HepG2 (cell line): ENCODE measurements around the gene GLCE. TPM values are rescaled to one million over a fixed set of nuclear protein-coding genes. Genes with fewer than 3 reads are reported as not detected.
A peak's percentile ranks its signal among the peaks of the same experiment; 100 is the strongest.

Experiments
- ATAC-seq: fragments of 200-7000 bp; cut with Tn5 transposase; 3 replicates; pipeline ENCODE4 v1.9.1; 2020; ENCODE audit warnings: mild to moderate bottlenecking, moderate library complexity
- BruUV-seq: library from RNA; stranded (reverse); fragments of 400-500 nt; replicated peaks from 2 replicates; lab custom pipeline; 2021; lab: Mats Ljungman, UMichigan
- CTCF ChIA-PET: fragments of 300-600 bp; formaldehyde crosslinking; extraction: SDS; loops from one replicate; lab custom pipeline; 2021; ENCODE audit warnings: low total read pairs, inconsistent platforms, low intra/inter-chr PET ratio; lab: Yijun Ruan, JAX
- POLR2A ChIA-PET: fragments of 350-600 bp; sonication (Branson Sonifier 250); formaldehyde crosslinking; loops from one replicate; lab custom pipeline; 2020; ENCODE audit warnings: antibody characterized with exemption, inconsistent platforms; lab: Yijun Ruan, JAX
- DNase-seq: peaks from one replicate; pipeline ENCODE4 v3.0.0-alpha.2; 2015; ENCODE audit warnings: low spot score
- FAIRE-seq: peaks from 3 replicates; lab custom pipeline; 2011; peaks lifted over from hg19 to GRCh38; lab: Jason Lieb, UNC
- H2AFZ ChIP-seq: one replicate; pipeline ENCODE4 v1.6.1; 2011; ENCODE audit warnings: low read length, inconsistent platforms
- H3K27ac ChIP-seq: fragments of 300-600 bp; 3 replicates; pipeline ENCODE4 v1.8.0; 2011; ENCODE audit warnings: mixed run types, mild to moderate bottlenecking, mixed read lengths, low read length, inconsistent platforms; ENCODE audit not compliant: insufficient read depth; ENCODE audit errors: extremely low read length
- H3K27me3 ChIP-seq, 2 experiments: fragments of 200-600 bp in 1 of 2; 2 replicates in 1 of 2; 3 replicates in 1 of 2; pipeline versions ENCODE4 v1.6.0 to v1.8.0; 2011; ENCODE audit warnings: low read length in 2 of 2, mild to moderate bottlenecking in 2 of 2, moderate library complexity in 2 of 2, inconsistent platforms in 1 of 2; ENCODE audit not compliant: insufficient read depth in 2 of 2, control insufficient read depth in 1 of 2
- H3K36me3 ChIP-seq, 2 experiments: fragments of 200-600 bp in 1 of 2; replicated peaks in 1 of 2; 2 replicates in 1 of 2; 3 replicates in 1 of 2; pipeline versions ENCODE4 v1.5.1 to v1.8.0; 2011; ENCODE audit warnings: low read length in 2 of 2, inconsistent platforms in 1 of 2; ENCODE audit not compliant: insufficient read depth in 2 of 2, control insufficient read depth in 1 of 2
- H3K4me1 ChIP-seq: 2 replicates; pipeline ENCODE4 v1.5.1; 2012; ENCODE audit warnings: low read length, inconsistent platforms; ENCODE audit not compliant: insufficient read depth
- H3K4me2 ChIP-seq: 2 replicates; pipeline ENCODE4 v1.6.0; 2011; ENCODE audit warnings: low read depth, low read length, inconsistent platforms
- H3K4me3 ChIP-seq, 3 experiments: fragments of 200-600 bp in 1 of 3; sonication (generic), shearing (Covaris generic) in 1 of 3; replicated peaks in 1 of 3; 2 replicates each; pipeline ENCODE4 v1.5.1; 2011 to 2016; ENCODE audit warnings: low read length in 3 of 3, inconsistent platforms in 2 of 3, low read depth in 2 of 3, mild to moderate bottlenecking in 2 of 3, control low read depth in 1 of 3, mixed read lengths in 1 of 3; ENCODE audit not compliant: insufficient read depth in 1 of 3
- H3K79me2 ChIP-seq: one replicate; pipeline ENCODE4 v1.6.1; 2011; ENCODE audit warnings: low read length, inconsistent platforms; ENCODE audit not compliant: insufficient read depth
- H3K9ac ChIP-seq: 2 replicates; pipeline ENCODE4 v1.6.0; 2011; ENCODE audit warnings: mild to moderate bottlenecking, low read depth, low read length, inconsistent platforms; ENCODE audit not compliant: insufficient read depth
- H3K9me3 ChIP-seq: 2 replicates; pipeline ENCODE4 v1.5.1; 2012; ENCODE audit warnings: mild to moderate bottlenecking, low read length
- H4K20me1 ChIP-seq: 2 replicates; pipeline ENCODE4 v1.6.0; 2011; ENCODE audit warnings: inconsistent platforms, mild to moderate bottlenecking, low read length, moderate library complexity; ENCODE audit not compliant: insufficient read depth
- ARHGAP35 ChIP-seq: sonication (generic); formaldehyde crosslinking; IDR thresholded peaks from 2 replicates; pipeline ENCODE4 v1.9.0; 2022; ENCODE audit warnings: mild to moderate bottlenecking, inconsistent platforms, moderate library complexity, missing genetic modification reagents, borderline replicate concordance
- FOXJ3 ChIP-seq: sonication (generic); formaldehyde crosslinking; IDR thresholded peaks from 2 replicates; pipeline ENCODE4 v1.4.0; 2020; ENCODE audit warnings: missing genetic modification reagents, mild to moderate bottlenecking, borderline replicate concordance
- KDM5B ChIP-seq: sonication (generic); formaldehyde crosslinking; IDR thresholded peaks from 2 replicates; pipeline ENCODE4 v1.4.0; 2020; ENCODE audit warnings: missing genetic modification reagents, mild to moderate bottlenecking, borderline replicate concordance
- REXO4 ChIP-seq: sonication (generic); formaldehyde crosslinking; IDR thresholded peaks from 2 replicates; pipeline ENCODE4 v1.8.0; 2022; ENCODE audit warnings: missing genetic modification reagents, mild to moderate bottlenecking, borderline replicate concordance
- SNAPC4 ChIP-seq: sonication (generic); formaldehyde crosslinking; IDR thresholded peaks from 2 replicates; pipeline ENCODE4 v1.4.0; 2020; ENCODE audit warnings: mild to moderate bottlenecking, missing genetic modification reagents
- ZMYM4 ChIP-seq: sonication (generic); formaldehyde crosslinking; IDR thresholded peaks from 2 replicates; pipeline ENCODE4 v1.8.1; 2023; ENCODE audit warnings: mild to moderate bottlenecking, missing genetic modification reagents
- ZNF138 ChIP-seq: sonication (generic); formaldehyde crosslinking; IDR thresholded peaks from 2 replicates; pipeline ENCODE4 v1.5.0; 2020; ENCODE audit warnings: mild to moderate bottlenecking, low read depth, missing genetic modification reagents
- ZNF614 ChIP-seq: IDR thresholded peaks from 2 replicates; pipeline ENCODE4 v1.6.1; 2018; ENCODE audit warnings: missing biosample characterization, missing genetic modification reagents, inconsistent platforms, borderline replicate concordance
- ZNF879 ChIP-seq: sonication (generic); formaldehyde crosslinking; IDR thresholded peaks from 2 replicates; pipeline ENCODE4 v1.8.1; 2023; ENCODE audit warnings: missing genetic modification reagents
- in situ Hi-C: cut with HindIII; loops from 2 replicates; pipeline ENCODE4 v1.10.0; 2017; ENCODE audit warnings: low pct_unique_long_range_greater_than_20kb; ENCODE audit not compliant: extremely low pct_ligation_motif_present
- intact Hi-C: fragments of 100-400 bp; cut with micrococcal nuclease; formaldehyde crosslinking; loops from one replicate; pipeline ENCODE4 v1.10.0; 2022; ENCODE audit not compliant: unreplicated experiment
- polyA plus RNA-seq, 8 experiments: library from polyadenylated mRNA; depleted of rRNA in 3 of 8; stranded (reverse) in 7 of 8; unstranded in 1 of 8; fragments of >200 nt; fragmentation: Illumina TruSeq in 4 of 8; extraction: Trizol in 4 of 8; gene quantifications; 2 replicates each; pipeline versions ENCODE4 v1.2.1 to v1.2.3, GENCODE V29; 2011 to 2016; ENCODE audit warnings: low read depth in 4 of 8, missing spikeins in 1 of 8, mixed read lengths in 1 of 8; ENCODE audit not compliant: insufficient read depth in 1 of 8
- total RNA-seq, 5 experiments: library from RNA; depleted of rRNA; stranded (reverse); fragments of >200 nt; fragmentation: Illumina TruSeq; extraction: Trizol; gene quantifications; 2 replicates each; pipeline ENCODE4 v1.2.3, GENCODE V29; 2016; ENCODE audit warnings: low read depth in 1 of 5

Gene GLCE
- total and polyA plus RNA-seq, 2 of the 13 experiments (the other 11 are each of a cell fraction or from before 2014, with no cell fraction given): 12.9 to 23.4 TPM

GRCh38 chr15:69190091-69190490, 29.7 kb downstream of the GLCE start:
- ATAC-seq (no peak), DNase-seq (no peak), FAIRE-seq (no peak)
- ChIA-PET POLR2A (no interaction called here), CTCF (no interaction called here)
- H3K27me3 ChIP-seq: no peaks in the 10 kb centered on the region
- in situ Hi-C loops (no loop called here), intact Hi-C loops (no loop called here)
- TF ChIP-seq ZNF614: peak; percentile 99
- no peak for TF ChIP-seq ZNF879 (CRISPR knock-in tag)
- no peak for TF ChIP-seq FOXJ3 (CRISPR knock-in tag)
- TF ChIP-seq ZNF138 (CRISPR knock-in tag): no peak
- no peak for TF ChIP-seq REXO4 (CRISPR knock-in tag)
- no peak for TF ChIP-seq ARHGAP35
- TF ChIP-seq KDM5B (CRISPR knock-in tag): no peak
- no peak for TF ChIP-seq ZMYM4 (CRISPR knock-in tag)
- TF ChIP-seq SNAPC4: no peak
- H3K27ac ChIP-seq: no peak overlapping the region
- H2AFZ ChIP-seq: no peak overlapping the region
- no peaks in the 10 kb centered on the region for H3K36me3 ChIP-seq
- no peaks in the 10 kb centered on the region for H3K9me3 ChIP-seq
- no TSS peak for BruUV-seq
- H4K20me1 ChIP-seq: no peaks in the 10 kb centered on the region; the same call in 1 of the 2 replicates
- peaks cover 7% of the 10 kb centered on the region for H3K79me2 ChIP-seq
- H3K4me1 ChIP-seq: peaks cover 17% of the 10 kb centered on the region
- no peak overlapping the region for H3K4me3 ChIP-seq
- H3K4me2 ChIP-seq: no peak overlapping the region
- H3K9ac ChIP-seq: no peak overlapping the region
